HG02571 (cell line): Measurements from ENCODE around the gene WASF2.

Experiments
- ATAC-seq: cut with Tn5 transposase; IDR thresholded peaks from one replicate; pipeline ENCODE4 v1.9.1; 2021; ENCODE audit warnings: mild to moderate bottlenecking, moderate library complexity; ENCODE audit not compliant: unreplicated experiment

WASF2 gene

DNA sequence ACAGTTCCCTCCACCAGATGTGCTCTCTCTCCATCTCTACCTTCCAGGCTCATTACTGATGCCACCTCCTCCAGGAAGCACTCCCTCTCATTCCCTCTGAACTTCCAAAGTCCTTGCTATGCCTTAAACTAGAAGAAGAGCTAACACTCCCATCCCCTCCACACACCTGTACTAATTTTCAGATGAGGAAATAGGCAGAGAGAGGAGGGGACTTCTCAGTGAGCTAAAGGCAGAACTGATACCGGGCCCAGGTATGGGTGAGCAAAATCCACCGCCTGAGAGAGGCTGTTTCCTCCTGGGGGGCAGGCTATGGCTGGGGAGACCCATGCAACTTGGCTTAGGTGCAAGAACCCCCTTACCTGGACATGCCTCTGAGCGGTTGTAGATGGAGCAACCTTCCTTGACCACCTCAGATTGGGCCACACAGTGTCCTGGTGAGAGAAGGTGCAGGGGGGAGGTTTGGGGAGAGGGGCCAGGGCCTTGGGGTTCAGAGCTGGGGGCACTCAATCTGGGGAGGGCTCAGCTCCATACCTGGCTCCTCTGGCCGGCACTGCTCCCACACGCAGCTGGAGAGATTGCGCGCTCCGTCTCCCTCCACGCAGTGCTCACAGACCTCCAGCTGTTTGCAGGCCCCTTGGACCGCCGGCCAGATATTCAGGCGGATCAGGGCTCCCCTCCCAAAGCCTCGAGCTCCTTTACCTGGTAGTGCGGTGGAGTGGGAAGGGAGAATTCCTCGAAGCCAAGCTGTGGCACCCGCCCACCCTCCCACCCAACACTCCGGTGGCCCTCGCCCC, 107.8 kb downstream of the WASF2 start:
- no peak for ATAC-seq

DNA sequence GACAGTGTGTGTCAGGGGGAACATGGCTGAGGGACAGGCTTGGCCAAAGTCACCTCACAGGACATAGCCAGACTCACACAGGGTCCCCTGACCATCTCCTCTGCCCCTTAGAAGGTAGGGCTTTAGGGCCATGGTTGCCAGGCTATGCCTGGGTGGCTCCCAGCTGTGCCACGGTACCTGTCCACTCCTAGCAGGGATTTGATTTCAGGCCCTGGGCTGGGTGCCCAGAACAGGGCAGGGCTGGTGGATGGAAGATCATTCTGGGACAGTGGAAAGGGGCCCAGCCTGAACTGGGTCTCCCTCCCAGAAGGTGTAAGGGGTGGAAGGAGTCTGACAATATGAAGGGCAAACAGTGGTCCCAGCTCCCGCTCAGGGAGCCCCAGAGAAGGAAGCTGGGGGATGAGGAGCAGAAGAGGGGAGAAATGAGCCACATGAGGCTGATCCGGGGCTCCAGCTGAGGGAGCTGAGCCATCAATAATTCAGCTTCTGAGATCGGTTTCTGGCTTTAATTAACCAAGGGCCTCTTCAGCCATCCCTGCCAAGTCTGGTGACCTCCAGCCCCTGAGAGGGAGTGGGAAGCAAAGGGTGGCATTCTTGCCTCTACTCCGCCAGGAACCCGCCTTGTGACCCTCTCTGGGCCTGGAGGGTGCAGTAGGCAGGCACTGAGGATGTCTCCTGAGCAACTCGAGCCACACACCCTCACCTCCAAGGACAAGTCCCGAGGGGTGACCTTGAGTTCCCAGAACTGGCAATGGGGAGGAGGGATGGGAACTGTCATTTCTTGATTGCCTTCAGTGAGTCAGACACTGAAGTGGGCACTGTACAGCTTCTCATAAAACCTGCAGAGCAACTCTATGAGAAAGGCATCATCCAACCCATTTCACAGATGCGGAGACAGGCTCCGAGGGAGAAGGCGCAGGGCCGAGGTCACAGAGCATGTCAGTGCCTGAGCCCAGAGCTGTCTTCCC, 108.9 kb downstream of the WASF2 start:
- ATAC-seq, result no peak

DNA sequence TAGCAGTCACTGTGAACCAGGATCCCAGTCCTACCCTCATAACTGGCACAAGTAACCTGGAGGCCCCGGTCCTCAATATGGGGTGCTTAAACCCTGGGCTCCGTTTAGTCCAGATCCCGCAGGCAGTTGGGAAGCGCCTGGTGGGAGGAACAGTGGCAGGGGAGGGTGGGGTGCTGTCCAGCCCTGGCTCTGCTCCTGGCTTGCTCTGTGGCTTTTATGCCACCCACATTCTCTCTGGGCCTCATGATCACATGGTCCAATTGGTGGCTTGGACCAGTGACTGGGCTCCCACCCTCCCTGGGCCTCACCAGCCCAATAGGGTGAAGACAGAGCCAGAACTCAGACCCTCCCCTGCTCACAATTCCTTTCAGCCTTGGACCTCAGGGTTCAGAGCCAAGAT, 109.7 kb downstream of the WASF2 start:
- ATAC-seq, result no peak

DNA sequence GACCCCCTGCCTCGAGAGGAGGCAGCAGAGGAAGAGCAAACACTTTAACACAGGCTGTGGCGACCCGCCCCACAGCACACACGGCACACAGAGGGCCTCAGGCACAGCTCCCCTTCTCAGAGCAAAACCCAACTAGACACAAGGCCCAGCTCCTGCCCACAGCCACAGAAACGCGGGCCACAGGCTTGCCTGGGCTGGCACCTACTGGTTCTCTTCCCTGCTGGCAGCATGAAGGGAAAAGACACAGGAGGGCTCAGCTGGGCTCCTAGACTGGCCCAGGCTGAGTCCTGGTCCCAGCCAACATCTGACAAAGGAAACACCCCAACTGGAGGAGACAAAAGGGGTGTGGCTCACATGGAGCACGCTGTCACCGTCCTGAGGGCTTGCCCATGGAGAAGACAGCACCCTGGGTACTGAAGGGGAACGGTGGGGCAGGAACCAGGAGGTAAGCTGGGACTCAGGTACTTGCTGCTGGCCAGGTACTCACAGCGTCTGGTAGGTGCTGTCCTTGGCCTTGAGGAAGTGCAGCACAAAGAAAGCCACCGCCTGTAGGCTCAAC, 110.3 kb downstream of the WASF2 start:
- no peak for ATAC-seq

DNA sequence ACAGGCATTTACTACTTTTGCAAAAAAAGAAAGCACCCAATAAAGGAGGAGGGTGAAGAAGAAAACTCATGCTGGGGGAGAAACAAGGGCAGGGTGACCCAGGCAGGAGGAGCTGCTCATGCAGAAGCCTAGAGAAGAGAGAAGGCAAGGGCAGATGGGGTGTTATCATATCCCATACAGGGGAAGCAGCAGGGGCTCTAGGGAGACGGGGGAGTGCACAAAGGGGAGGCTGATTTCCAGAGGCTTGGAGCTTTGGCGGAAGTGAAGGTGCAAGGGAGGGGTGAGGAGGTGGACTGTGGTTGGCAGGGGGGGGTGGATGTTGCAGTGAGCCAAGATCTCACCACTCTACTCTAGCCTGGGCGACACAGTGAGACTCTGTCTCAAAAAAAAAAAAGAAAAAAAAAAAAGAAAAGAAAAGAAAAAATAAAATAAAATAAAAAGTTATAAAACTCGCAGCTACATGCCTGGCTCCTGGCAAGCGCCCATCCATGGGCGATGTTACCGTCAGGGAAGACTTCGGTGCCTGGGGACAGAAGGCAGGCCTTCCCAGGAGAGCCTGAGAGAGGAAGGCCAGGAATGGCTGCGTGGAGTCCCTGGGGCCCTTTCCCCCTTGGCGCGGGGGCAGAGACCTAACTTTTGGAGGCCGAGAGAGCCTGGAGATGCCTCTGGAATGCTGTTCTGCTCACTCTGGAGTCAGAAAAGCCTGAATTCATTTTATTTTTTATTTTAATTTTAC, 112.0 kb downstream of the WASF2 start:
- no peak for ATAC-seq

DNA sequence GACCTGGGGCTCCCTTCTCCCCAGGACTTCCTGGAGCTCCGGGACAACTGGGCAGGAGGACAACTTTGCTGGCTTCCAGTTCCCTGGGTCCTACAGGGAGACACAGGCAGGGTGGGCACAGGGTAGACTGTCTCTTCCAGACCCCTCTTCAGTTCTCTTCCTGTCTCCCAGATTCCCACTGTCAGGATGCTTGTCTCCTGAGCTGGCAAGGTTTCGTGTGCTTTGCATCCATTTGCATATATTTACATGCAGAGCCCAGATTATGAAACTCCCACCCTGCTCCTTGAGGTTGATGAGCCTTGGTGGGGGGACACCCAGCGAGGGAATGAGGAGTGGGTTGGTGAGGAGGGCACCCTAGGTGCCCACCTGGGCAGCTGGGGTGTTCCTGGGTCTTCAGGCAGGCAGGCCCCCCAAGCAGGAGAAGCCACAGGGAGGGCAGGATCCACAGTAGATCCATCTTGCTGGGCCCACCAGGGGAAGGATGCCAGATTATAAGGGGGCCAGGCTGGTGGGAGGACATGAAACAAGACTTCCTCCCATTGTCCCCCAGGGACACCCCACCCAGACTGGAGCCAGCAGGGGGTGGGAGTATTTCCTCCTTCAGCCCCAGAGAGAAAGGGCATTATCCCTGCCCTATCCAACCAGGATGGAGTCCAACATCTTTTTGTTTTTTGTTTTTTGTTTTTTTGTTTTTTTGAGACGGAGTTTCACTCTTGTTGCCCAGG, 115.4 kb downstream of the WASF2 start, which contains the start of gene FCN3:
TSS of gene FCN3 (minus strand) at position 463 of the 725 bp plus-strand sequence. CDS start at position 457, 6 bp downstream.
- no peak for ATAC-seq

DNA sequence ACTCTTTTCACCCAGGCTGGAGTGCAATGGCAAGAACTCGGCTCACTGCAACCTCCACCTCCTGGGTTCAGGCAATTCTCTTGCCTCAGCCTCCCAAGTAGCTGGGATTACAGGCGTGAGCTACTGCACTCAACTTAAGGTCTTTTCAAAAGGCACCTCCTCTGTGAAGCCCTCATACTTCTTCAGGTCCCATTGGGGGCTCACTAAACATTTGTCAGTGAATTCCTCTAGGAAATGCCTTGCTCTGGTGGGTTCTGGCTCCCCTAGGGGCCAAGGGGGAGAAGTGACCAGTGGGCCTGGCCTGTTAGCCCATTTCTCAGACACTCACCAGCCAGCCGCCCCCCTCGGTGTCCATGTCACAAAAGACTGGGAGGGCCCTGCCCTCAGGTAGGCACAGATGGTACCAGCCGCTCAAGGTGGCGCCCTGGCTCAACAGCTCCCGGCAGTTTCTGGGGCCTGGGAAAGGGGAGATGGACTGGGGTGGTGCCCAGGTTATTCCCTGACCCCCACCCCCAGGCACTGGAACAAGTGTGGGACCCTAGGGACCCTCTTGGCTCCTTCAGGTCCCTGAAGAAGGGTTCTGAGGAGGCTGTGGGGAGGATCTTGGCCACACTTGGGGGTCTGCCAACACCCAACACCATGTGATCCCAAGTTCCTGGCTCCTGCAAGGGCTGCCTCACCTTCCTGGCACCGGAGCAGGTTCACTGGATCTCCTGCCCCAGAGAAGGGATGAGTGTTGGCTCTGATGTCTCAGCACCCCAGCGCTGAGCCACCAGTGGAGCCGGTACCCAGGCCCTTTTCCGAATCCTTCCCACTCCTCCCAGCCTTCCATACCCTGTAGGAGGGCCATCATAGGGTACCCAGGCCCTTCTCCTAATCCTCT, 116.9 kb downstream of the WASF2 start:
- no peak for ATAC-seq

DNA sequence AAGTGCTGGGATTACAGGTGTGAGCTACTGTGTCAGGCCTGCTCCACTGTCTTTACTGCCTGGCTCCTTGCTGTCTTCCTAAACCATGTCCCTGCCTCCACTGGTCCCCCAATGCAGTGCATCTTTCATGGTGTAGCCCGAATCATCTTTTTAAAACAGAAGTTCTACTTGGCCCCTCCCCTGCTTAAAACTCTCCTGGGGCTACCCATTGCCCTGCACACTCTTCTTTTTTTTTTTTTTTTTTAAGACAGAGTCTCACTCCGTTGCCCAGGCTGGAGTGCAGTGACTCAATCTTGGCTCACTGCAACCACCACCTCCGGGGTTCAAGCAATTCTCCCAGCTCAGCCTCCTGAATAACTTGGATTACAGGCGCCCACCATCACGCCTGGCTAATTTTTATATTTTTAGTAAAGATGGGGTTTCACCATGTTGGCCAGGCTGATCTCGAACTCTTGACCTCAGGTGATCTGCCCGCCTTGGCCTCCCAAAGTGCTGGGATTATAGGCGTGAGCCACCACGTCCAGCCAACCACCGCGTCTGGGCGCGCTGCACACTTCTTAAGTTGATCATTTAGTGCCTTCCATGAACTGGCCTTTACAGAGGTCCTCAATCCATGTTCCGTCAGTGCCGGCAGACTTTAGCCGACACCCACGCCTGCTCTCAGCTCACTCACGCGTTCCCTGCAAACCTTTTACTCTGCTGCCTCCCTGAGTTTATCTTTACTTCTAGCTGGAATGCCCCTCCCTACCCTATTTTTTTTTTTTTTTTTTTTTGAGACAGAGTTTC, 117.8 kb downstream of the WASF2 start:
- ATAC-seq, result no peak

DNA sequence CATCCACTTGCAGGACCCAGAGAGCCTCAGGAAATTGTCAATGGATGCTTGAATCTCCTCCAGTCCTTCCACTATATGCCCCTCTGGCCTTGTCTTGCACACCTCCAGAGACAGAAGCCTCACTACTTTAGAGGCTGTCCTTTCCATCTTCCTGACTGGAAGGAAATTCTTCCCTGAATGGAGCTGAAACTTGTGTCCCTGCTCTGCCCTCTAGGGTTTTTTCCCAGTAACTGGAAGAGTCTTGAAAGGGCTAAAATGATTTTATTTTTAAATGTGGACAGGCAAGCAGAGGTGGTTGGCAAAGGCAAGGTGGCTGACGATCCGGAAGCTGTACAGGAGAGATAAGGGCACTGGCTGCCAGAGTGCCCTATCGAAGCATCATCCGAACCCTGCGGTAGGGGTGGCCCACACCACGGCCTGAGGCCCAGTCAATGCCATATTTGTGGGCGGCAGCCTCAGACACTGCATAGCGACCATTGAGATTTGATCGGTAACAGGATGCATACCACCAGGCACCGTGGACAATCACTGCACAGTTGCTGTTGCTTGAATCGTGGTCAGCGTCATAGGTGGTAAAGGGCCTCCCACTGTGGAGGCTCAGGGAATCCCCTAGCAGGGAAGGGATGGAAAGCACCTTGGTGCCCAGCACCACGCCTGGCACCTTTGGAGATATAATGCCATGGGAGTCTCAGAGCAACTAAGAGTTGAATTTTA, 120.9 kb downstream of the WASF2 start:
- no peak for ATAC-seq

DNA sequence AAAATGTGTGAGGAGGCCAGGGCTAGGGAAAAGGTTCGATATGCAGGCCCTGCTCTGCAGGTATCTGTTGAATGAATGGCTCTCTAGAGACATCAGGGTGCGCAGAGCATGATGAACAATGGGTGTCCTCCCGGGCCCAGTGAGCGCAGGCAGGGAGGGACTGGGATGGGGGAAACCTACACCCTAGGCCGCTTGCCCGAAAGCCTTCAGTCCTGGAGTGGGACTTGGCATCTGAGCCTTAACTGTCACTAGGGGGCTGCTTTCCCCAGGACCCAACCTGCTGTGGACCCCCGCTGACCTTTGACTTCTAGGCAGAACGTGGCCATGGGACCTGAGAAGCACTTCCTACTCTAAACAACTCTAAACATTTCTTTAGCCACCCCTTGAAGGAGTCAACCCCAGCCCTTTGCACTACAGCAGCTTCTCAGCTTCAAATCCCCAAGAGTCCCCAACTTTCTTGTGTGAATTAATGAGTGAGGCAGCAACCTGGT, 122.8 kb downstream of the WASF2 start:
- ATAC-seq, result no peak

DNA sequence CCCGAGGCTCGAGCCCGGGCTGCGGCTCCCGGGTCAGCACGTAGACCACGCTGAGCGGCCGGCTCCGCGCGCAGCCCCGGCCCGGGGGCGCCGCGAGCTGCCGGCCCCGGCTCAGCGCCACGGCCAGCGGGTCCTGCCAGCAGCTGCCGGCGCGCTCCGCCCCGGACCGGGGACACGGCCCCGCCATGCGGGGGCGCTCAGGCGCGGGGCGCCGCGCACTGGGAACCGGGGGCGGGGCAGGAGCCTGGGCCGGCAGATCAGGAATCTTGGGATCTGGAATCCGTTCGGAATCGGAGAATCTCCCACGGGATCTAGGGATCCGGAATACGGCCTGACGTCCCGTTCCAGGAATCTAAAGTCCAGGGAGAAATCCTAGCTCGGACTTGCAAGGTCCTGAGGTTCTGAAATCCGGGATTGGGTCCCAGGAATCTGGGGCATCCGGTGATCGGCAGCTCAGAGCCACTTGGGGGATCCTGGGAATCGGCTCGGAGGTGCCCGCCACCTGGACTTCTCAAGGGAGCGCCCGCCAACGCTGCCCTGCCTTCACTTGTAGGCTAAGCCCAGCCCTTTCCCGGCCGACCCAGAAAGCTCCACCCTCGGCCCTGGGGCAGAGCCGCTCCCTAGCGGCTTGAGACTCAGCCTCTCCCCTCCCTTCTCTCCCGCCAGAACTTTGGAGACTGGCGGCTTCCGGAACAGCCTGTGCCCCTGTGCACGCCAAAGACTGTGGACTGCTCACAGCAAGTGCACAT, 123.4 kb downstream of the WASF2 start, which contains the start of gene MAP3K6:
TSS of gene MAP3K6 (minus strand) at position 551 of the 749 bp plus-strand sequence. CDS start at position 187, 364 bp downstream.
- no peak for ATAC-seq

DNA sequence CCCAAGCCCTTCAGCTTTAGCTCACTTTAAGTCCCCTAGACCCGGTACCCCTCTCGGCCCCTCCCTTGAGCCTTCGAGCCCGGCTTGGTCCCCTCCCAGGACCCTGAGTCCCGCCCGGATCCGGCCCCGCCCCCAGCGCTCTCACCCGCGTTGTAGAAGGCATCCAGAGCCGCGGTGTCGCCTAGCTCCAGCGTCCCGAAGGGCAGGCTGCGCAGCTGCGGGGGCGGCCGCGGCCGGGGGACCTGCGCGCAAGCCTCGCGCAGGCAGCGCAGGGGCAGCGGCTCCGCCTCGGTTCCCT, 123.9 kb downstream of the WASF2 start:
- no peak for ATAC-seq

DNA sequence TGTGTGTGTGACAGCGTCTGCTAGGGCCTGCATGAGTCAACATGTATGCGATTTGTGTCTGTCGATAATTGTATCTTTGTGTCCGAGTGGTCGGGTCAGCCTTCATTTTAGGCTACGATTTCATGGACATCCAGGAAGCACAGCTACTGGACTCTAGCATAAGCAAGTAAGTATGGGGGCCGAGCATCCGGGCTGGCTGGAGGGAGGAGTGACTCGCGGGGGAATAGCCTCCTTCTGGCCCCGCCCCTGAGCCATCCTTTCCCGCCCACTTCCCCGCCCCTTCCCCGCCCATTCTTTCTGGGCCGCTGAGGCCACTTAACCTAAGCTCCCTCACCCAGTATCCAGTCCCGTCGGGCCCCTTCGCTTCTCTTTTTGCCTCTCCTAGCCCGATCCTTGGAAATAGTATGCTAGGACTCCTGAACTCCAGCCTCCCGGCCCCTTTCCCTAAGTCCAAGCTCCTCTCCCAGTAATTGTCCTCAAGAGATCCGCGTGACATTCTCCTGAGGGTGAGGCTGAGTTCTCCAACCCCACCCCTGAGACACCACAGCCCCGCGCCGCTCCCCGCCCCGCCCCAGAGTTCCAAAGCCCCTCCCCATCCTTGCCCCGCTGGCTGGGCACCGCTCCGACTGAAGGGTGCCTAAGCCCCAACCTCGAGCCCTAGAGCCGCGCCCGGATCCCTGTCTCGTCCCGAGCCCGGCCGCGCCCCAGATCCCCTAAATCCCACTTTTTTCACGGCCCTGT, 124.4 kb downstream of the WASF2 start:
- ATAC-seq, result no peak

DNA sequence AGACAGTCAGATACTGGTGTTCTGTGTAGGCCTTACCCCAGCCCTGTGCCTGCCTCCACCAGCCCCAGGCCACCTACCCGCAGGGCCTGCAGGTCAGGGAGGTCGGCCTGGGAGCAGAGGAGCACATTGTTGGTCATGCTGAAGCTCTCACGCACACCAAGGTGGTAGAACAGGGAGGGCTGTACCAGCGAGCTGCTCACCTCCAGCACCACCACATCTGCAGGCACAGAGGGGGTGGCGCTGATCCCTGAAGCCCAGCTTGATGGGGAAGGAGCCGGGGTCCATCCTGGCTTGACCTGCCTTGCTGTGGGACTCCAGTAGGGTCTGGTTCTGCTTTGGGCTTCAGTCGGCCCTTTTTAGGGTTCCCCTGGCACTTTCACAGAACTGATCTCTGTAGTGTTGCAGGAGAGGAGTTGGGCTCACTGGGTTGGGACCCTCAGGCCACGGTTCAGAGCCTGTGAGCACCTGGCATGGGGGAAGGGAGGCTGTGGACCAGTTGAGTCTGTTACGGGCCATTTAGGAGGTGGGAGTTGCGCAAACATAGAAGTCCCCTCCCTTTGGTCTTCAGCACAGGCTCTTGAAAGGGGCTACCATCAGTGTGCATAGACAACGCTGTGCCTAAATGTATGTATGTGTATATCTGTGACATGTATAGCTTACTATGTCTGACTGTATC, 125.1 kb downstream of the WASF2 start:
- no peak for ATAC-seq
